ACC112 (cell line): ENCODE measurements around the gene DDX41.

ENCODE experiments used
- H2AFZ ChIP-seq: fragments of 200-600 bp; sonication (generic); one replicate; pipeline ENCODE4 v1.6.0; 2017; ENCODE audit warnings: antibody characterized with exemption, low read length; ENCODE audit not compliant: unreplicated experiment
- H3K27ac ChIP-seq: fragments of 200-600 bp; sonication (generic); 2 replicates; pipeline ENCODE4 v1.5.1; 2014; ENCODE audit warnings: low read depth, mild to moderate bottlenecking, antibody characterized with exemption, low read length, moderate library complexity
- H3K27me3 ChIP-seq: fragments of 200-600 bp; sonication (generic); 2 replicates; pipeline ENCODE4 v1.6.1; 2014; ENCODE audit warnings: mild to moderate bottlenecking, antibody characterized with exemption, low read length, moderate library complexity, mixed read lengths; ENCODE audit not compliant: insufficient read depth
- H3K36me3 ChIP-seq: fragments of 200-600 bp; sonication (generic); 2 replicates; pipeline ENCODE4 v1.6.1; 2016; ENCODE audit warnings: mild to moderate bottlenecking, antibody characterized with exemption, low read length, moderate library complexity, mixed read lengths; ENCODE audit not compliant: insufficient read depth
- H3K4me1 ChIP-seq: fragments of 200-600 bp; sonication (generic); one replicate; pipeline ENCODE4 v1.6.1; 2016; ENCODE audit warnings: low read length, mixed read lengths; ENCODE audit not compliant: insufficient read depth, unreplicated experiment, control insufficient read depth
- H3K4me3 ChIP-seq: fragments of 200-600 bp; sonication (generic); 2 replicates; pipeline ENCODE4 v1.5.1; 2014; ENCODE audit warnings: mild to moderate bottlenecking, low read depth, low read length
- H3K79me2 ChIP-seq: fragments of 200-600 bp; sonication (generic); one replicate; pipeline ENCODE4 v1.6.0; 2016; ENCODE audit warnings: low read length; ENCODE audit not compliant: control insufficient read depth, unreplicated experiment, insufficient read depth

The DDX41 gene

GRCh38 chr5:177526191-177526590, 9.4 kb upstream of the DDX41 start:
- no peak overlapping the region for H3K27ac ChIP-seq
- H3K79me2 ChIP-seq: no peaks in the 10 kb centered on the region
- no peaks in the 10 kb centered on the region for H3K4me1 ChIP-seq
- no peaks in the 10 kb centered on the region for H3K27me3 ChIP-seq
- H2AFZ ChIP-seq: no peak overlapping the region
- H3K4me3 ChIP-seq: no peak overlapping the region
- H3K36me3 ChIP-seq: peaks cover 7% of the 10 kb centered on the region; the same call in 1 of the 2 replicates

GRCh38 chr5:177524941-177525655, 8.3 kb upstream of the DDX41 start:
- no peaks in the 10 kb centered on the region for H3K79me2 ChIP-seq
- H3K4me3 ChIP-seq: no peak overlapping the region
- no peak overlapping the region for H3K27ac ChIP-seq
- H3K27me3 ChIP-seq: no peaks in the 10 kb centered on the region
- no peak overlapping the region for H2AFZ ChIP-seq
- no peaks in the 10 kb centered on the region for H3K4me1 ChIP-seq
- peaks cover 10% of the 10 kb centered on the region; the same call in 1 of the 2 replicates for H3K36me3 ChIP-seq

GRCh38 chr5:177524539-177524900, 7.8 kb upstream of the DDX41 start:
- no peak overlapping the region for H3K4me3 ChIP-seq
- H3K27ac ChIP-seq: no peak overlapping the region
- H2AFZ ChIP-seq: no peak overlapping the region
- no peaks in the 10 kb centered on the region for H3K79me2 ChIP-seq
- H3K27me3 ChIP-seq: no peaks in the 10 kb centered on the region
- no peaks in the 10 kb centered on the region for H3K4me1 ChIP-seq
- peaks cover 10% of the 10 kb centered on the region; the same call in 1 of the 2 replicates for H3K36me3 ChIP-seq

- H3K36me3 ChIP-seq: peaks cover 10% of the 10 kb centered on the region; the same call in 1 of the 2 replicates
- no peak overlapping the region for H2AFZ ChIP-seq
Observed at GRCh38 chr5:177523711-177524538, 7.2 kb upstream of the DDX41 start.

GRCh38 chr5:177520916-177521513, 4.3 kb upstream of the DDX41 start:
- Histone ChIP-seq H3K27ac (no peak overlapping the region), H3K27me3 (no peaks in the 10 kb centered on the region), H3K79me2 (peaks cover 8% of the 10 kb centered on the region), H3K4me3 (no peak overlapping the region), H3K36me3 (peaks cover 10% of the 10 kb centered on the region; the same call in 1 of the 2 replicates), H2AFZ (no peak overlapping the region), H3K4me1 (no peaks in the 10 kb centered on the region)

More at GRCh38 chr5:177523711-177524538, 7.2 kb upstream of the DDX41 start:
- H3K4me1 ChIP-seq: no peaks in the 10 kb centered on the region
- no peak overlapping the region for H3K27ac ChIP-seq
- no peaks in the 10 kb centered on the region for H3K27me3 ChIP-seq
- H3K4me3 ChIP-seq: no peak overlapping the region
- H3K79me2 ChIP-seq: peaks cover 3% of the 10 kb centered on the region

- Histone ChIP-seq H3K27ac (no peak overlapping the region), H3K36me3 (peaks cover 15% of the 10 kb centered on the region; the same call in 1 of the 2 replicates), H3K4me1 (peaks cover 4% of the 10 kb centered on the region), H3K27me3 (no peaks in the 10 kb centered on the region), H2AFZ (no peak overlapping the region), H3K4me3 (no peak overlapping the region), H3K79me2 (peaks cover 15% of the 10 kb centered on the region)
Observed at GRCh38 chr5:177520271-177520670, 3.5 kb upstream of the DDX41 start.

- Histone ChIP-seq H3K27me3 (no peaks in the 10 kb centered on the region), H3K4me3 (no peak overlapping the region), H3K27ac (no peak overlapping the region), H3K36me3 (peaks cover 17% of the 10 kb centered on the region; the same call in 1 of the 2 replicates), H3K79me2 (peaks cover 20% of the 10 kb centered on the region), H2AFZ (no peak overlapping the region), H3K4me1 (peaks cover 6% of the 10 kb centered on the region)
Observed at GRCh38 chr5:177519463-177520235, 2.9 kb upstream of the DDX41 start.

- H3K4me3 ChIP-seq: peak overlapping the region; percentile 89
- peaks cover 28% of the 10 kb centered on the region for H3K79me2 ChIP-seq
- no peak overlapping the region for H2AFZ ChIP-seq
- peaks cover 10% of the 10 kb centered on the region; the same call in 1 of the 2 replicates for H3K36me3 ChIP-seq
- peaks cover 6% of the 10 kb centered on the region for H3K4me1 ChIP-seq
- no peaks in the 10 kb centered on the region for H3K27me3 ChIP-seq
- H3K27ac ChIP-seq: no peak overlapping the region
Observed at GRCh38 chr5:177515580-177515979, 1.2 kb downstream of the DDX41 start.

GRCh38 chr5:177514541-177514940, 2.2 kb downstream of the DDX41 start:
- peaks cover 28% of the 10 kb centered on the region for H3K79me2 ChIP-seq
- H3K4me1 ChIP-seq: peaks cover 6% of the 10 kb centered on the region
- H2AFZ ChIP-seq: no peak overlapping the region
- H3K27ac ChIP-seq: no peak overlapping the region
- H3K36me3 ChIP-seq: peaks cover 7% of the 10 kb centered on the region; the same call in 1 of the 2 replicates
- H3K4me3 ChIP-seq: no peak overlapping the region; the same call in 1 of the 2 replicates
- H3K27me3 ChIP-seq: no peaks in the 10 kb centered on the region

GRCh38 chr5:177513500-177513899, 3.3 kb downstream of the DDX41 start:
- Histone ChIP-seq H3K4me1 (peaks cover 6% of the 10 kb centered on the region), H3K36me3 (peaks cover 7% of the 10 kb centered on the region; the same call in 1 of the 2 replicates), H3K79me2 (peaks cover 25% of the 10 kb centered on the region), H3K27me3 (no peaks in the 10 kb centered on the region), H2AFZ (no peak overlapping the region), H3K27ac (no peak overlapping the region), H3K4me3 (no peak overlapping the region)
